Measurements from ENCODE around the gene NRSN1. TPM values are rescaled to one million over a fixed set of nuclear protein-coding genes. Genes with fewer than 3 reads are reported as not detected.

The NRSN1 gene
- total and polyA plus RNA-seq, 4 donors = not detected

GRCh38 chr6:24183584-24183983, 57.6 kb downstream of the NRSN1 start (continued):
- TF ChIP-seq CTCF (IDR thresholded peaks at IDR 0.05; ENCODE audit: low read depth, low read length, missing input control) (no peak), HNF4A (conservative IDR thresholded peaks at IDR 0.05) (no peak)

- Histone ChIP-seq H3K36me3 (ENCODE audit: control insufficient read depth in 4 of 4, insufficient read depth in 3 of 4, low read depth in 1 of 4, low read length in 3 of 4) (no peaks in the 10 kb centered on the region), H3K4me3 (ENCODE audit: low read depth in 1 of 3, low read length in 3 of 3) (no peak overlapping the region), H3K9ac (ENCODE audit: low read depth in 1 of 2, low read length in 2 of 2) (no peak overlapping the region), H3K27me3 (ENCODE audit: control insufficient read depth in 4 of 4, insufficient read depth in 4 of 4, low read length in 3 of 4) (no peaks in the 10 kb centered on the region), H3K27ac (ENCODE audit: low read depth in 1 of 2, low read length in 2 of 2) (no peak overlapping the region), H3K9me3 (ENCODE audit: control insufficient read depth in 4 of 4, low read length in 3 of 4) (peaks cover 0 to 2% (median 0%) of the 10 kb centered on the region in 4 donors), H3K4me1 (ENCODE audit: control insufficient read depth in 4 of 4, insufficient read depth in 4 of 4, low read length in 3 of 4) (no peaks in the 10 kb centered on the region)
- DNase-seq (ENCODE audit: low spot score) = no peak
- TF ChIP-seq REST (IDR thresholded peaks at IDR 0.05) (no peak), ZBTB33 (IDR thresholded peaks at IDR 0.05) (no peak), HNF4A (conservative IDR thresholded peaks at IDR 0.05) (no peak), HNF4G (IDR thresholded peaks at IDR 0.05) (no peak)
- 88% methylated on average over 7 of the region's 7 CpGs for WGBS
These were observed 60.3 kb downstream of the NRSN1 start for GRCh38 chr6:24186349-24186748.

GRCh38 chr6:24187965-24188577, 62.1 kb downstream of the NRSN1 start:
- no peaks in the 10 kb centered on the region for H3K9me3 ChIP-seq (ENCODE audit: control insufficient read depth in 4 of 4, low read length in 3 of 4)
- no peaks in the 10 kb centered on the region for H3K36me3 ChIP-seq (ENCODE audit: control insufficient read depth in 4 of 4, insufficient read depth in 3 of 4, low read depth in 1 of 4, low read length in 3 of 4)
- H3K27me3 ChIP-seq (ENCODE audit: control insufficient read depth in 4 of 4, insufficient read depth in 4 of 4, low read length in 3 of 4) = no peaks in the 10 kb centered on the region
- no peak overlapping the region for H3K9ac ChIP-seq (ENCODE audit: low read depth in 1 of 2, low read length in 2 of 2)
- DNase-seq (ENCODE audit: low spot score) = no peak
- H3K4me3 ChIP-seq (ENCODE audit: low read depth in 1 of 3, low read length in 3 of 3) = no peak overlapping the region
- no peaks in the 10 kb centered on the region for H3K4me1 ChIP-seq (ENCODE audit: control insufficient read depth in 4 of 4, insufficient read depth in 4 of 4, low read length in 3 of 4)
- no peak for TF ChIP-seq MAX (IDR thresholded peaks at IDR 0.05)
- no peak for TF ChIP-seq RXRA (IDR thresholded peaks at IDR 0.05)
- TF ChIP-seq ATF3 (IDR thresholded peaks at IDR 0.05) = no peak
- no peak for TF ChIP-seq RAD21 (IDR thresholded peaks at IDR 0.05)
- no peak for TF ChIP-seq FOXA1 (IDR thresholded peaks at IDR 0.05)
- TF ChIP-seq EGR1 (IDR thresholded peaks at IDR 0.05; ENCODE audit: low read depth in 2 of 2) = no peak
- TF ChIP-seq JUND (IDR thresholded peaks at IDR 0.05) = no peak
- TF ChIP-seq ZBTB33 (IDR thresholded peaks at IDR 0.05) = no peak
- no peak for TF ChIP-seq YY1 (IDR thresholded peaks at IDR 0.05)
- no peak for TF ChIP-seq TAF1 (conservative IDR thresholded peaks at IDR 0.05)
- TF ChIP-seq FOXA2 (IDR thresholded peaks at IDR 0.05) = no peak
- no peak for TF ChIP-seq GABPA (IDR thresholded peaks at IDR 0.05 in 1 of 2, conservative IDR thresholded peaks at IDR 0.05 in 1 of 2)
- TF ChIP-seq CTCF (IDR thresholded peaks at IDR 0.05; ENCODE audit: low read depth, low read length, missing input control) = no peak
- H3K27ac ChIP-seq (ENCODE audit: low read depth in 1 of 2, low read length in 2 of 2) = no peak overlapping the region

Measured in liver (tissue), 9 donors.